Spleen (tissue), 7 donors: ENCODE measurements around the gene TXNRD2.

ENCODE experiments used
- POLR2AphosphoS5 ChIP-seq, 3 donors: sonication (generic); formaldehyde crosslinking; IDR thresholded peaks; one replicate each; pipeline ENCODE4 v1.5.1; 2017; ENCODE audit warnings: antibody characterized with exemption in 3 of 3
- TF ChIP-seq, protein P1 (sequence below), 11 experiments: fragments of 200-600 bp in 7 of 11; fragments of 450-650 bp in 4 of 11; sonication (generic) in 4 of 11; IDR thresholded peaks in 8 of 11; conservative IDR thresholded peaks in 3 of 11; 1 replicate in 7 of 11; 2 replicates in 4 of 11; pipeline versions ENCODE4 v1.4.0 to v1.8.0; 2016 to 2021; ENCODE audit warnings: antibody characterized with exemption in 11 of 11, inconsistent platforms in 4 of 11, mild to moderate bottlenecking in 1 of 11
- donor health status: DM: no; HTN: no; CAD: no; lungs with moderate emphysema.
- donor health status: DM: no; HTN: no; CAD: no.
- donor health status: DM: no; HTN: no; CAD: no.

DNA sequence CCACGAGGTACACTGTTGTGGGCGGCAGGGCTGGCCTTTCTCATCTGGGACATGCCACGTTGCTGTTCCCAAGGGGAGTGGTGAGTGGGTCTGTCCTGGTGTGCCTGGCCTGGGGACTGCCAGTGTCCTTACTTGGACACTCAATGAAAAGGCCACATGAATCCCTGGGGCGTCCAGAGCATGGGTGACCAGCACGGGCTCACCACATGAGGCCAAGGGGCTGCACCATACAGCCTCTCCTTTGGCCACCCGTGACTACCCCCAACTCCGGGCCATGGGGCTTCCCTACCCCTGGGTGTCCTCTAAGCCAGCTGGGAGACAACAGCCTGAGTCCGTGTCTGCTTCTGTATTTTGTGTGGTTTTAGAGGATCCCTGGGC, 20.2 kb upstream of the TXNRD2 start:
- TF ChIP-seq POLR2AphosphoS5 (IDR thresholded peaks at IDR 0.05), result no peak
- TF ChIP-seq, protein P1, sequence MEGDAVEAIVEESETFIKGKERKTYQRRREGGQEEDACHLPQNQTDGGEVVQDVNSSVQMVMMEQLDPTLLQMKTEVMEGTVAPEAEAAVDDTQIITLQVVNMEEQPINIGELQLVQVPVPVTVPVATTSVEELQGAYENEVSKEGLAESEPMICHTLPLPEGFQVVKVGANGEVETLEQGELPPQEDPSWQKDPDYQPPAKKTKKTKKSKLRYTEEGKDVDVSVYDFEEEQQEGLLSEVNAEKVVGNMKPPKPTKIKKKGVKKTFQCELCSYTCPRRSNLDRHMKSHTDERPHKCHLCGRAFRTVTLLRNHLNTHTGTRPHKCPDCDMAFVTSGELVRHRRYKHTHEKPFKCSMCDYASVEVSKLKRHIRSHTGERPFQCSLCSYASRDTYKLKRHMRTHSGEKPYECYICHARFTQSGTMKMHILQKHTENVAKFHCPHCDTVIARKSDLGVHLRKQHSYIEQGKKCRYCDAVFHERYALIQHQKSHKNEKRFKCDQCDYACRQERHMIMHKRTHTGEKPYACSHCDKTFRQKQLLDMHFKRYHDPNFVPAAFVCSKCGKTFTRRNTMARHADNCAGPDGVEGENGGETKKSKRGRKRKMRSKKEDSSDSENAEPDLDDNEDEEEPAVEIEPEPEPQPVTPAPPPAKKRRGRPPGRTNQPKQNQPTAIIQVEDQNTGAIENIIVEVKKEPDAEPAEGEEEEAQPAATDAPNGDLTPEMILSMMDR (IDR thresholded peaks at IDR 0.05 in 8 of 11, conservative IDR thresholded peaks at IDR 0.05 in 3 of 11), result no peak
